ENCODE results near the gene SNRNP70.
"Not testable (repeated sequence)": the region's sequence is repeated elsewhere in the genome, so short reads cannot be mapped to it uniquely, and the experiment has no call there.

The SNRNP70 gene

GRCh38 chr19:49120868-49121267, 35.6 kb downstream of the SNRNP70 start:
- no peak for DNase-seq

- peak; percentile 35 for DNase-seq
These were observed 36.6 kb downstream of the SNRNP70 start for GRCh38 chr19:49121841-49122240.

GRCh38 chr19:49123285-49123684, 38.0 kb downstream of the SNRNP70 start:
- not testable (repeated sequence) for DNase-seq

- no peak for DNase-seq
These were observed 39.9 kb downstream of the SNRNP70 start for GRCh38 chr19:49125025-49125731.

GRCh38 chr19:49126575-49126974, 41.3 kb downstream of the SNRNP70 start:
- no peak for DNase-seq

GRCh38 chr19:49127225-49127624, 42.0 kb downstream of the SNRNP70 start:
- DNase-seq = not testable (repeated sequence)

- peak; percentile 98 for DNase-seq
These were observed 42.7 kb downstream of the SNRNP70 start for GRCh38 chr19:49127674-49128544.

- DNase-seq = no peak
These were observed 43.4 kb downstream of the SNRNP70 start for GRCh38 chr19:49128545-49129237.

GRCh38 chr19:49129238-49129583, 44.0 kb downstream of the SNRNP70 start:
- peak; percentile 44 for DNase-seq

- DNase-seq = no peak
These were observed 45.1 kb downstream of the SNRNP70 start for GRCh38 chr19:49130325-49130724.

- no peak for DNase-seq
These were observed 47.8 kb downstream of the SNRNP70 start for GRCh38 chr19:49132974-49133609.

GRCh38 chr19:49133621-49134454, 48.6 kb downstream of the SNRNP70 start:
- DNase-seq = peak; percentile 49

- DNase-seq = no peak
These were observed 50.4 kb downstream of the SNRNP70 start for GRCh38 chr19:49135686-49136085.

GRCh38 chr19:49136771-49137171, 51.5 kb downstream of the SNRNP70 start:
- DNase-seq = peak; percentile 43

GRCh38 chr19:49140951-49141350, 55.7 kb downstream of the SNRNP70 start:
- DNase-seq = no peak

- no peak for DNase-seq
These were observed 56.1 kb downstream of the SNRNP70 start for GRCh38 chr19:49141352-49141751.

- DNase-seq = peak; percentile 93
These were observed 57.6 kb downstream of the SNRNP70 start for GRCh38 chr19:49142866-49143335.

- peak; percentile 85 for DNase-seq
These were observed 60.5 kb downstream of the SNRNP70 start for GRCh38 chr19:49145573-49146407.

- not testable (repeated sequence) for DNase-seq
These were observed 61.1 kb downstream of the SNRNP70 start for GRCh38 chr19:49146408-49146770.

GRCh38 chr19:49148044-49148682, 62.9 kb downstream of the SNRNP70 start:
- DNase-seq = no peak

Measured in fibroblast of skin of scalp (primary cell).